PC-9 (cell line): ENCODE measurements around the gene COL13A1.

Experiments used
- CTCF ChIP-seq: fragments of 200-600 bp; sonication (generic); conservative IDR thresholded peaks from 2 replicates; pipeline ENCODE4 v1.6.1; 2017; ENCODE audit warnings: mixed run types, antibody characterized with exemption, mild to moderate bottlenecking, moderate library complexity
- EZH2 ChIP-seq: fragments of 200-600 bp; sonication (generic); IDR thresholded peaks from 2 replicates; pipeline ENCODE4 v1.8.0; 2017; ENCODE audit warnings: antibody characterized with exemption, low read depth

GRCh38 chr10:69872323-69872722 is 70.6 kb downstream of the COL13A1 start:
- no peak for TF ChIP-seq CTCF
- no peak for TF ChIP-seq EZH2
